ENCODE measurements around the gene ZNF628.

Gene ZNF628

GRCh38 chr19:55484593-55485438, 8.4 kb downstream of the ZNF628 start, which contains the start of gene NAT14:
NAT14 (plus strand) TSS chr19:55485188; CDS start chr19:55485709, 521 bp downstream.
- Histone ChIP-seq H3K27ac (ENCODE audit: insufficient read depth, low read length, poor library complexity, severe bottlenecking) (peak within 1 kb of the TSS; percentile 58), H3K9me3 (ENCODE audit: control insufficient read depth, low read length) (no peaks in the 10 kb centered on the region), H3K4me1 (ENCODE audit: control insufficient read depth, insufficient read depth, low read length, poor library complexity, severe bottlenecking) (peaks cover 19% of the 10 kb centered on the region), H3K36me3 (ENCODE audit: control insufficient read depth, insufficient read depth, low read length) (peaks cover 19% of the 10 kb centered on the region), H3K27me3 (replicated peaks; ENCODE audit: control insufficient read depth, insufficient read depth, low read length, poor library complexity, severe bottlenecking) (no peaks in the 10 kb centered on the region), H3K4me3 (ENCODE audit: insufficient read depth, low read depth, low read length, poor library complexity, severe bottlenecking) (peak within 1 kb of the TSS; percentile 75)
- peak; percentile 32 to 57 (median 50) for DNase-seq

- Histone ChIP-seq H3K4me3 (ENCODE audit: insufficient read depth, low read depth, low read length, poor library complexity, severe bottlenecking) (peak overlapping the region; percentile 75), H3K27ac (ENCODE audit: insufficient read depth, low read length, poor library complexity, severe bottlenecking) (peak overlapping the region; percentile 58), H3K9me3 (ENCODE audit: control insufficient read depth, low read length) (no peaks in the 10 kb centered on the region), H3K36me3 (ENCODE audit: control insufficient read depth, insufficient read depth, low read length) (peaks cover 19% of the 10 kb centered on the region), H3K27me3 (replicated peaks; ENCODE audit: control insufficient read depth, insufficient read depth, low read length, poor library complexity, severe bottlenecking) (no peaks in the 10 kb centered on the region), H3K4me1 (ENCODE audit: control insufficient read depth, insufficient read depth, low read length, poor library complexity, severe bottlenecking) (peaks cover 19% of the 10 kb centered on the region)
- DNase-seq: no peak
Measured at GRCh38 chr19:55485439-55486011, 9.1 kb downstream of the ZNF628 start.

- no peak for DNase-seq
- H3K4me3 ChIP-seq (ENCODE audit: insufficient read depth, low read depth, low read length, poor library complexity, severe bottlenecking): no peak overlapping the region
- peaks cover 13% of the 10 kb centered on the region for H3K36me3 ChIP-seq (ENCODE audit: control insufficient read depth, insufficient read depth, low read length)
- H3K27me3 ChIP-seq (replicated peaks; ENCODE audit: control insufficient read depth, insufficient read depth, low read length, poor library complexity, severe bottlenecking): no peaks in the 10 kb centered on the region
- H3K4me1 ChIP-seq (ENCODE audit: control insufficient read depth, insufficient read depth, low read length, poor library complexity, severe bottlenecking): peaks cover 19% of the 10 kb centered on the region
- no peaks in the 10 kb centered on the region for H3K9me3 ChIP-seq (ENCODE audit: control insufficient read depth, low read length)
- no peak overlapping the region for H3K27ac ChIP-seq (ENCODE audit: insufficient read depth, low read length, poor library complexity, severe bottlenecking)
Measured at GRCh38 chr19:55486043-55486970, 9.9 kb downstream of the ZNF628 start.

- Histone ChIP-seq H3K4me1 (ENCODE audit: control insufficient read depth, insufficient read depth, low read length, poor library complexity, severe bottlenecking) (peaks cover 19% of the 10 kb centered on the region), H3K27me3 (replicated peaks; ENCODE audit: control insufficient read depth, insufficient read depth, low read length, poor library complexity, severe bottlenecking) (no peaks in the 10 kb centered on the region), H3K4me3 (ENCODE audit: insufficient read depth, low read depth, low read length, poor library complexity, severe bottlenecking) (no peak overlapping the region), H3K9me3 (ENCODE audit: control insufficient read depth, low read length) (no peaks in the 10 kb centered on the region), H3K27ac (ENCODE audit: insufficient read depth, low read length, poor library complexity, severe bottlenecking) (no peak overlapping the region), H3K36me3 (ENCODE audit: control insufficient read depth, insufficient read depth, low read length) (peaks cover 11% of the 10 kb centered on the region)
- DNase-seq: no peak
Measured at GRCh38 chr19:55486971-55487923, 10.8 kb downstream of the ZNF628 start.

- Histone ChIP-seq H3K36me3 (ENCODE audit: control insufficient read depth, insufficient read depth, low read length) (peaks cover 4% of the 10 kb centered on the region), H3K27ac (ENCODE audit: insufficient read depth, low read length, poor library complexity, severe bottlenecking) (no peak within 1 kb of the TSS), H3K9me3 (ENCODE audit: control insufficient read depth, low read length) (no peaks in the 10 kb centered on the region), H3K4me1 (ENCODE audit: control insufficient read depth, insufficient read depth, low read length, poor library complexity, severe bottlenecking) (peaks cover 19% of the 10 kb centered on the region), H3K4me3 (ENCODE audit: insufficient read depth, low read depth, low read length, poor library complexity, severe bottlenecking) (no peak within 1 kb of the TSS), H3K27me3 (replicated peaks; ENCODE audit: control insufficient read depth, insufficient read depth, low read length, poor library complexity, severe bottlenecking) (no peaks in the 10 kb centered on the region)
- DNase-seq: no peak
Measured at GRCh38 chr19:55487924-55488687, 11.7 kb downstream of the ZNF628 start, which contains the start of gene SSC5D. SSC5D (plus strand) TSS chr19:55488436; CDS start chr19:55488590, 154 bp downstream.

- Histone ChIP-seq H3K27me3 (replicated peaks; ENCODE audit: control insufficient read depth, insufficient read depth, low read length, poor library complexity, severe bottlenecking) (no peaks in the 10 kb centered on the region), H3K36me3 (ENCODE audit: control insufficient read depth, insufficient read depth, low read length) (no peaks in the 10 kb centered on the region), H3K4me1 (ENCODE audit: control insufficient read depth, insufficient read depth, low read length, poor library complexity, severe bottlenecking) (peaks cover 13% of the 10 kb centered on the region), H3K4me3 (ENCODE audit: insufficient read depth, low read depth, low read length, poor library complexity, severe bottlenecking) (no peak overlapping the region), H3K27ac (ENCODE audit: insufficient read depth, low read length, poor library complexity, severe bottlenecking) (no peak overlapping the region), H3K9me3 (ENCODE audit: control insufficient read depth, low read length) (no peaks in the 10 kb centered on the region)
- no peak for DNase-seq
Measured at GRCh38 chr19:55488986-55489710, 12.7 kb downstream of the ZNF628 start.

GRCh38 chr19:55489711-55490477, 13.5 kb downstream of the ZNF628 start:
- H3K27ac ChIP-seq (ENCODE audit: insufficient read depth, low read length, poor library complexity, severe bottlenecking): no peak overlapping the region
- H3K9me3 ChIP-seq (ENCODE audit: control insufficient read depth, low read length): no peaks in the 10 kb centered on the region
- H3K36me3 ChIP-seq (ENCODE audit: control insufficient read depth, insufficient read depth, low read length): no peaks in the 10 kb centered on the region
- peaks cover 6% of the 10 kb centered on the region for H3K4me1 ChIP-seq (ENCODE audit: control insufficient read depth, insufficient read depth, low read length, poor library complexity, severe bottlenecking)
- DNase-seq: no peak
- H3K27me3 ChIP-seq (replicated peaks; ENCODE audit: control insufficient read depth, insufficient read depth, low read length, poor library complexity, severe bottlenecking): no peaks in the 10 kb centered on the region
- no peak overlapping the region for H3K4me3 ChIP-seq (ENCODE audit: insufficient read depth, low read depth, low read length, poor library complexity, severe bottlenecking)

All from effector memory CD4-positive, alpha-beta T cell (primary cell).